SIG-M5 (cell line): Measurements from ENCODE around the gene KIF13A.
"Not testable (repeated sequence)": the region's sequence is repeated elsewhere in the genome, so short reads cannot be mapped to it uniquely, and the experiment has no call there.

ENCODE experiments used
- DNase-seq: peaks from one replicate; lab custom pipeline; 2025; lab: John Stamatoyannopoulos, UW

KIF13A gene

GRCh38 chr6:17932330-17932852, 55.0 kb downstream of the KIF13A start:
- no peak for DNase-seq

GRCh38 chr6:17931227-17931626, 56.2 kb downstream of the KIF13A start:
- no peak for DNase-seq

DNA sequence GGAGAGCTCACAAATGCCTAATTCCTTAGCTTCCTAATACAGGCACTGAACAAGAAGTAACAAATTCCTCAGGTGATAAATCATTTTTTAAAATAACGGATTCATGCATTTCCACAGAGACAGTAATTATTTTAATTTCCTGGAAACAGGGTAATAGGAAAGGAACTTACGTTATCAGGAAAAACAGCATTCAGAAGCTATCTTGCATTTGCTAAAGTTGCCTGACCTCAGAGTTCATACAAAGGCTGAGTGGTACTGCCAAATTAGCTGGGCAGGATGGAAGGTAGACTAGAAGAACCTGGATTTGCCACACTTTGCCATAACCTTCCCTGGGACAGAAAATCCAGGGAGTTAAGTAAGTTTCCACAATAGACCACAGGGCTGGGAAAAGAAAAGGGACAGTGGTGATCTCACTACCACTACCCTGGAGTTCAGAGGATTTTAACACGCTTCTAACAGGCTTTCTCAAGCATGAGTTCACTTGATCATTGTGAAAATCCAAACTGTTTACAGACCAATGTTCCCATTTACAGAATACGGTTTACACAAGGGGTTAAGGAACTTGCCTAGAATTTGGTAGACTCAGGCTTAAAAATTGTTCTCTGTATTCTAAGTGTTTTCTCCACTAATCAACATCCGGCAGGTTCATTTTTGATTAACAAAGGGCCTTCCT, 57.0 kb downstream of the KIF13A start:
- no peak for DNase-seq

GRCh38 chr6:17928514-17929430, 58.7 kb downstream of the KIF13A start:
- no peak for DNase-seq

- DNase-seq, result no peak
Measured at GRCh38 chr6:17927705-17928104, 59.7 kb downstream of the KIF13A start.

DNA sequence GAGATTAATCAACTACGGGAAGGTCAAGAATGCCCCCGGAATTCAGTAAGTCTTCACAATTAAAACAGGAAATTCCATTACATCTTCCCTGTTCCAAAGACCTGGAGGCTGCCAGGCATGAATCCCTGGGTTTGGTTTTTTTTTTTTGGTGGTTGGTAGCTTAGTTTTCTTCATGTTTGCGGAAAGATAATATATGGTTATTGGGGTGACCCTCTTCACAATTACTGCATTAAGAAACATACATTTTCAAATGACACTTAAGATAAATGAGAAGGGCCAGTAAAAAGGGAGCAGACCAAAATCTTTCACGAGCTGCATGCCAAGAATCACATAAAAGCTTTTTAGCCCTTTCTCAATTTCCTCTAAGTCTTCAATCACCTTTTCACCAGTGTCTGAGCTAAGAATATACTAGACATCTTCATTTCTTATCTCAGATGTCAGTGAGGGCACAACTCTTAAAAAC, 64.0 kb downstream of the KIF13A start:
- DNase-seq, result no peak

DNA sequence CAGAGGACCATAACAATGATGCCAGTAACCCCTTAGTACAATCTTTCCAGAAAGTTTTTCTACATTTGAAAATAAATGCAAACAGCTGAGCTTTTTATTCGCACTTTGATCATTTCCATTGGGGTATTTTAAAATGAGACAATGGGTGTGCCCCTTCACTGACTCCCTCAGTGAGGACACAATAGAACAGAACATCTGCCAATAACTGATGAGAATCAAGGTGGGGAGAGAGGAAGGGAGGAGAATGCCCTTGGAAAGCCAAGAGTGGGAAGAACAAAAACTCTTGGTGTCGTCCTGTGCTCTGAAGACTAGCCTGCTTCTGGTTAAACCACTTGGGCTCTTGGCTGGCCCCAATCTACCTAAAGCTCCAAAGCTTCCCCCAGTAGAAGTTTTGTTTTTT, 66.0 kb downstream of the KIF13A start:
- no peak for DNase-seq

GRCh38 chr6:17919496-17919895, 67.9 kb downstream of the KIF13A start:
- no peak for DNase-seq

DNA sequence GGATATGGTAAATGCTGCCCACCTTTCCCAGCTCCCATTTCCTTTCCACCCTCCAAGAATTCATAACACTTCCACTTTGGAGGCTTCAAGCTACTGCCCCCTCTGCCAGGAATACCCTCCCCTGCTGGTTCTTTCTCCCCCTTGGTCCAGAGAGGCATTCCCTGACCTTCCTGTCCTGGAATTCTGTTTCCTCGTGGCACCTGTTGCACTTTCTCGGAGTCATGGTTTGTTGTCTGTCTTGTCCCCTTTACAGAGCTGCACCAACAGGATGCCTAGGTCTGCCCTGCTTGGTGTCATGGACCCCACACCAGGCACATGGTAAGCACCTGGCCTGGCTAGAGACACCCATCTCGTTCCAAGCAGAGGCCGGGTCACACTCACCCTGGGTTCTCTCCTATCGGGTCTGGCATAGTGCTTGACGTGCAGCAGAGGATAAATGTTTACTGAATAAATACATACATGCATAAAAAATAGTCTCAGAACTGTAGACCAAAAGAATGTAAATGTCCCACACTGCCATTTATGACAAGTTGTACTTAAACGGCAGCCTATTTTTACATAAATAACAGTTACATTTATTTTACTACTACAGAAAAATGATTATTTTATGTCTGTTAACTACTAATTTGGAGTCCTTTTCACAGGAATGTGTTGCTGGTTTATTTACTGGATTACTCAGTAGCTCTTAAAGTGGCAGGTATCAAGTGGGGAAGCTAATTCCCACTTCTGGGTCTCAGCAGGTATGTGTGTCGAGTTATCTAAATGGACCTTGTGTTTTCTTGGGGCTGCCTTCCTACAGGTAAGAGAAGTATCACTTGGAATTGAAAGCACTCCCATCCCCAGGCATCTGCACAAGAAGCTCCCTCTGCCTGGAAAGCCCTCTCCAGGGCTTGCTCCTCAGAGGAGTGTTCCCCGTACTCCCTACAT, 69.3 kb downstream of the KIF13A start:
- no peak for DNase-seq

- no peak for DNase-seq
Measured at GRCh38 chr6:17914651-17915050, 72.8 kb downstream of the KIF13A start.

DNA sequence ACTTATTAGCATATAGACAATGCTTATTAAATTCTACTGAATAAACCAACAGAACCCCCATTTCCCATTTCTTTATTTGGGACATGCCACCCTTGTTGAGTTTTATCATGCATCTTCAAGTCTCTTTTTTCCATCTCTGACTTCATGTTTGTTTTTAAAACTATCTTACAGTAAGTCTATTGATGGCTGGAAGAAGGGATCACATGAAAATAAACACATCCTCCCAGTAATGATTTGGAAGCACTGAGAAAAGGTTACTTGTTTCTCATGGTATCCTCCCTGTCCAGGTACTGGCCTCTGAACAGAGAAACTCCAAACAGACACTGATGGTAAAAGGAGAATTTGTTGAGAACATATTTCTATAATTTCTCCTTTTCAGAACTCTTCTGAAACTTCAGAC, 74.9 kb downstream of the KIF13A start:
- no peak for DNase-seq

DNA sequence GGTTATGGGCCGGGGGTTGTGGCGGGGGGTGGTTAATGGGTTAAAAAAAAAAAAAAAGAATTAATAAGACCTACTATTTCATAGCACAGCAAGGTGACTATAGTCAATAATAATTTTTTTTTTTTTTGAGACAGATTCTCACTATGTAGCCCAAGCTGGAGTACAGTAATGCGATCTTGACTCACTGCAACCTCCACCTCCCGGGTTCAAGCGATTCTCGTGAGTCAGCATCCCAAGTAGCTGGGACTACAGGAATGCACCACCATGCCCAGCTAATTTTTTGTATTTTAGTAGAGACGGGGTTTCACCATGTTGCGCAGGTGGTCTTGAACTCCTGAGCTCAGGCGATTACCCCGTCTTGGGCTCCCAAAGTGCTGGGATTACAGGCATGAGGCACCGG, 75.8 kb downstream of the KIF13A start:
- not testable (repeated sequence) for DNase-seq

DNA sequence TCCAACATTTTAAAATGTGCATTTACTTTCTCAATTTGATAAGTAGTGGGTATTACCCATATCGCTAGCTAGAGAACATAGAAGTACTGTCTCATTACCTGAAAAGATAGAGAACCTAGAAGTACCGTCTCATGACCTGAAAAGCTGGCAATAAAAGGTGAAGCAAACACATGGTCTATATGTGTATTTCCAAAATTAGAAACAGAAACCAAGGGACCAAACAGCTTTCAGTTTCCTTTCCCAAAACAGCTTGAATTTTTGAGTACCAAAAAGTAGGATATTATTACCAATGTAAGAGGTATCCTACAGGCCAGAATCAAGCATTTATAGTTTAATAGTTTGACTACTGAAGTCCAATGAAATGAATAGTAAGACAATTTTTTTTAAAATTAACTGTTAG, 77.2 kb downstream of the KIF13A start:
- DNase-seq, result no peak

DNA sequence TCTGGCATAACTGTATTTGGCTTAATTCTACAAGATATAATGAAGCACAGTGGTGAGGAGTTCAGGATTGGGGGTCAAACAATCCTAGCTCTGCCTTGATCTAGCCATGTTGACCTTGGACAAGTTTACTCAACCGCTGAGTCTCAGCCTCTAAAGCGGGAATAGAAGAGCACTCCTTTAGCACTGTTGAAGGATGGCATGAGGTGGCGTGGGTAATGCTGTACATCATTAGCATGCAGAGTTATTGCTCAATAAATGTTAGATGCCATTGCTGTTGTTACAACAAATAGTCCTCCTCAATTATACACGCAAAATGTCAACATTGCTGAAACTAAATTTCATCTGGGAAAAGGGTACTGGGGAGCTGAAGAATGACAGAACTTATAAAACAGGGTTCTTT, 78.6 kb downstream of the KIF13A start:
- no peak for DNase-seq

DNA sequence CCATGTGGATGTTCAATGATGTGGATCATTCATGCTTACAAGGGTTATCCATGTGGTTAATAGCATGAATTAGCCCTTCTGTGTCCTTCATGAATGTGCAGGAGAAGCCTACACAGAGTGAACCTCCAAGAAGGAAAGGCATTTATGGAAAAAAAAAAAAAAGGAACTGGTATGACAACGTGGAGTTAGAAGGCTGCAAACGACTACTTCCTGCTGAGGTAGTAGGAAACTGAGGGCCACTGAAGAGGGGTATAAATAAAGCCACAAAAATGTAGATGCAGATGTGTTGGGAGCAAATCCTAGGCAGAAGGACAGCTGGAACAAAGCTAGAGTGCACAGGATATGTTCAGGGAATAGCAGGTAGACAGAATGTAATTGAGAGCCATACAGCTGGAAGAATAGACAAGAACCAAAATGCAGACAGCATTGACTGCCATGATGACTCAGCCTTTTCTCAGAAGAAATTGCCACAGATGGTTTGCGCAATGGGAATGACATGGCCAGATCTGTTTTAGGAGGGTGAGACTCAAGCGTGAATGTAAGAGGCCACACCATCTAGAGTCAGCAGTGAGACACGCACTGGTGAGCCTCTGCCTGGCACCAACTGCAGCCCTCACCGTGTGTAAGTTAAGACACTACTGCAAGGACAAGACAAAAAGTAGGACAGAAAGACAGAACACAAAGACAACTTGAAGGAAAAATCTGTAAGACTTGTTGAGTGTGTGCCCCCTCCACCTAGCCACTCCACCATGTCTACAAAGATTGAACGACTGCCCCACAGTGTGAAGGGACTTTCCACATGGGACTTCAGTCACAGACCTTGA, 79.8 kb downstream of the KIF13A start:
- DNase-seq, result peak; percentile 85

GRCh38 chr6:17905611-17906592, 81.5 kb downstream of the KIF13A start:
- no peak for DNase-seq

- no peak for DNase-seq
Measured at GRCh38 chr6:17904491-17905120, 82.8 kb downstream of the KIF13A start.

DNA sequence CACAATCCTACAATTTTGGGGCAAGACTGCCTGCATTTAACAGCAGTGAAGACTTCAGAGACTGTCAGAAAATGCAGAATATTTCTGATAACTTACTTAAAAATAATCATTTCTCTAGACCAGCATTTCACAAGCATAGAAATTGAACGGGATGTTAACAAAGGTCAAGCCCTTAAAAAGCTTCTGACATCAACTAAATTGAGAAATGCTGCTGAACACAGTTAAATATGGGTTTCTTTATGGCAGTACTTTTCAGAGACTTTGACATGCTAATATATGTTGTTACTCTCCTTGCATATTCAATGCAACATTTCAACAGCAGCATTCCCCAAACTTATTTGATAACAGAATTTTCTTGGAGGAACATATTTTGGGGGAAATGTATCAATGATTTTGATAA, 84.5 kb downstream of the KIF13A start:
- DNase-seq, result no peak

- DNase-seq, result no peak
Measured at GRCh38 chr6:17901493-17901892, 85.9 kb downstream of the KIF13A start.
